GM18951 (cell line): Measurements from ENCODE around the gene C4orf36.

Experiments used
- POLR2A ChIP-seq: IDR thresholded peaks from 4 replicates; pipeline ENCODE4 v1.6.1; 2011; ENCODE audit warnings: mild to moderate bottlenecking; ENCODE audit not compliant: insufficient read length, insufficient read depth; ENCODE audit errors: extremely low read depth
- in situ Hi-C: fragments of 300-500 bp; cut with MboI; formaldehyde crosslinking; loops from one replicate; pipeline ENCODE4 v1.12.0; 2022; ENCODE audit warnings: low sequenced_read_pairs, mixed read lengths, inconsistent platforms; ENCODE audit not compliant: unreplicated experiment

C4orf36 gene

GRCh38 chr4:86891762-86892635 is at the start of gene C4orf36:
C4orf36 (minus strand) TSS chr4:86892422; CDS start chr4:86891520, 902 bp downstream.
- in situ Hi-C loops, result loop anchor here (5.0 kb wide), 1 partner anchor 395 kb away; no protein-coding TSS in a partner anchor
- TF ChIP-seq POLR2A, result no peak

- in situ Hi-C loops, result no loop called here
- TF ChIP-seq POLR2A, result no peak
Measured at GRCh38 chr4:86940920-86941460, 48.8 kb upstream of the C4orf36 start.

GRCh38 chr4:86939729-86940575 is 47.7 kb upstream of the C4orf36 start:
- peak; percentile 40 for TF ChIP-seq POLR2A
- in situ Hi-C loops, result loop anchor here (5.0 kb wide), 1 partner anchor 67 kb away; no protein-coding TSS in a partner anchor

- in situ Hi-C loops, result loop anchor here (5.0 kb wide), 1 partner anchor 68 kb away; no protein-coding TSS in a partner anchor
Measured at GRCh38 chr4:86938771-86939520, 46.7 kb upstream of the C4orf36 start.

GRCh38 chr4:86935853-86936733 is 43.9 kb upstream of the C4orf36 start:
- TF ChIP-seq POLR2A, result peak; percentile 52
- in situ Hi-C loops, result loop anchor here (5.0 kb wide), 1 partner anchor 71 kb away; no protein-coding TSS in a partner anchor

More at GRCh38 chr4:86938771-86939520, 46.7 kb upstream of the C4orf36 start:
- TF ChIP-seq POLR2A, result no peak

GRCh38 chr4:86935566-86935852 is 43.3 kb upstream of the C4orf36 start:
- in situ Hi-C loops, result loop anchor here (5.0 kb wide), 1 partner anchor 72 kb away; no protein-coding TSS in a partner anchor

GRCh38 chr4:86934771-86935565 is 42.7 kb upstream of the C4orf36 start, which contains the start of gene AFF1:
AFF1 (plus strand) TSS chr4:86935011; CDS start chr4:86948534, 13,523 bp downstream.
- TF ChIP-seq POLR2A, result peak; percentile 95
- in situ Hi-C loops, result loop anchor here (5.0 kb wide), 1 partner anchor 72 kb away; no protein-coding TSS in a partner anchor

More at GRCh38 chr4:86935566-86935852, 43.3 kb upstream of the C4orf36 start:
- TF ChIP-seq POLR2A, result no peak

GRCh38 chr4:86934147-86934770 is 42.0 kb upstream of the C4orf36 start:
- no peak for TF ChIP-seq POLR2A
- in situ Hi-C loops, result no loop called here

GRCh38 chr4:86928400-86929255 is 36.4 kb upstream of the C4orf36 start:
- in situ Hi-C loops, result no loop called here

More at GRCh38 chr4:86928400-86929255, 36.4 kb upstream of the C4orf36 start:
- no peak for TF ChIP-seq POLR2A
